Upper lobe of left lung (tissue), 4 donors: ENCODE data around the gene PCDH18.

Experiments
- POLR2A ChIP-seq, 4 donors: fragments of 450-650 bp; IDR thresholded peaks; one replicate each; pipeline ENCODE4 v1.5.1; 2016 to 2017; ENCODE audit warnings: antibody characterized with exemption in 4 of 4, mild to moderate bottlenecking in 2 of 4
- TF ChIP-seq, protein P1 (sequence below), 6 experiments: fragments of 450-650 bp in 4 of 6; fragments of 200-600 bp in 2 of 6; sonication (generic) in 2 of 6; IDR thresholded peaks; one replicate each; pipeline ENCODE4 v1.5.1; 2016 to 2019; ENCODE audit warnings: antibody characterized with exemption in 6 of 6

- no peak for TF ChIP-seq POLR2A (IDR thresholded peaks at IDR 0.05)
- TF ChIP-seq, protein P1, sequence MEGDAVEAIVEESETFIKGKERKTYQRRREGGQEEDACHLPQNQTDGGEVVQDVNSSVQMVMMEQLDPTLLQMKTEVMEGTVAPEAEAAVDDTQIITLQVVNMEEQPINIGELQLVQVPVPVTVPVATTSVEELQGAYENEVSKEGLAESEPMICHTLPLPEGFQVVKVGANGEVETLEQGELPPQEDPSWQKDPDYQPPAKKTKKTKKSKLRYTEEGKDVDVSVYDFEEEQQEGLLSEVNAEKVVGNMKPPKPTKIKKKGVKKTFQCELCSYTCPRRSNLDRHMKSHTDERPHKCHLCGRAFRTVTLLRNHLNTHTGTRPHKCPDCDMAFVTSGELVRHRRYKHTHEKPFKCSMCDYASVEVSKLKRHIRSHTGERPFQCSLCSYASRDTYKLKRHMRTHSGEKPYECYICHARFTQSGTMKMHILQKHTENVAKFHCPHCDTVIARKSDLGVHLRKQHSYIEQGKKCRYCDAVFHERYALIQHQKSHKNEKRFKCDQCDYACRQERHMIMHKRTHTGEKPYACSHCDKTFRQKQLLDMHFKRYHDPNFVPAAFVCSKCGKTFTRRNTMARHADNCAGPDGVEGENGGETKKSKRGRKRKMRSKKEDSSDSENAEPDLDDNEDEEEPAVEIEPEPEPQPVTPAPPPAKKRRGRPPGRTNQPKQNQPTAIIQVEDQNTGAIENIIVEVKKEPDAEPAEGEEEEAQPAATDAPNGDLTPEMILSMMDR (IDR thresholded peaks at IDR 0.05) = no peak
Observed at GRCh38 chr4:137526681-137527080, 5.6 kb downstream of the PCDH18 start.
